NCI-H2107 treated with DMSO at 0.1 percent for 48 hours (cell line): ENCODE data around the gene PRDX1.
"Not testable (repeated sequence)": the region's sequence is repeated elsewhere in the genome, so short reads cannot be mapped to it uniquely, and the experiment has no call there.

Source experiments
- DNase-seq: peaks from one replicate; lab custom pipeline; 2025; ENCODE audit not compliant: unreplicated experiment; lab: John Stamatoyannopoulos, UW

The PRDX1 gene

GRCh38 chr1:45467353-45467752, 54.3 kb downstream of the PRDX1 start:
- not testable (repeated sequence) for DNase-seq

- DNase-seq = no peak
Measured at GRCh38 chr1:45465277-45465676, 56.4 kb downstream of the PRDX1 start.
